ENCODE measurements around the gene DAPK2. TPM values are rescaled to one million over a fixed set of nuclear protein-coding genes. Genes with fewer than 3 reads are reported as not detected.
A peak's percentile ranks its signal among the peaks of the same experiment; 100 is the strongest.

The DAPK2 gene
- total and polyA plus RNA-seq, 2 of the 13 experiments (the other 11 are each of a cell fraction or from before 2014, with no cell fraction given), result 0.33 to 0.63 TPM

GRCh38 chr15:63870487-63871209 lies 175.6 kb downstream of the DAPK2 start (continued):
- TF ChIP-seq PRDM10 (CRISPR knock-in tag; IDR thresholded peaks at IDR 0.05; ENCODE audit: low read depth) (peak; percentile 68; the same call in 1 of the 2 replicates), TCF7L2 (IDR thresholded peaks at IDR 0.05; ENCODE audit: low read depth, low read length) (no peak), NCOA1 (CRISPR knock-in tag; IDR thresholded peaks at IDR 0.05) (no peak), GATAD2A (CRISPR knock-in tag; IDR thresholded peaks at IDR 0.05) (peak; percentile 42; the same call in 1 of the 2 replicates), SALL1 (CRISPR knock-in tag; IDR thresholded peaks at IDR 0.05) (peak; percentile 97), ELF3 (CRISPR knock-in tag; IDR thresholded peaks at IDR 0.05) (peak; percentile 79), SP140L (CRISPR knock-in tag; IDR thresholded peaks at IDR 0.05; ENCODE audit: borderline replicate concordance) (peak; percentile 83; the same call in 1 of the 2 replicates), ZNF33A (CRISPR knock-in tag; IDR thresholded peaks at IDR 0.05; ENCODE audit: borderline replicate concordance) (peak; percentile 85; the same call in 1 of the 2 replicates), TFE3 (CRISPR knock-in tag; IDR thresholded peaks at IDR 0.05) (peak; percentile 89), ZFP41 (CRISPR knock-in tag; IDR thresholded peaks at IDR 0.05; ENCODE audit: borderline replicate concordance) (no peak), CAMTA2 (CRISPR knock-in tag; IDR thresholded peaks at IDR 0.05; ENCODE audit: borderline replicate concordance) (0 out of 2 replicates have a peak, but pooled peaks have one; percentile 45), SIN3A (IDR thresholded peaks at IDR 0.05; ENCODE audit: borderline replicate concordance, low read depth, low read length) (peak; percentile 97), TGIF2 (CRISPR knock-in tag; IDR thresholded peaks at IDR 0.05) (peak; percentile 93), WIZ (CRISPR knock-in tag; IDR thresholded peaks at IDR 0.05) (peak; percentile 93), KDM4B (CRISPR knock-in tag; IDR thresholded peaks at IDR 0.05) (peak; percentile 89; the same call in 1 of the 2 replicates), ZNF563 (CRISPR knock-in tag; IDR thresholded peaks at IDR 0.05) (peak; percentile 59; the same call in 1 of the 2 replicates), ZSCAN20 (CRISPR knock-in tag; IDR thresholded peaks at IDR 0.05; ENCODE audit: borderline replicate concordance) (0 out of 2 replicates have a peak, but pooled peaks have one; percentile 54), ZFP36L1 (CRISPR knock-in tag; IDR thresholded peaks at IDR 0.05) (peak; percentile 93), CERS6 (CRISPR knock-in tag; IDR thresholded peaks at IDR 0.05) (peak; percentile 85; the same call in 1 of the 2 replicates), SIX4 (CRISPR knock-in tag; IDR thresholded peaks at IDR 0.05) (peak; percentile 76; the same call in 1 of the 2 replicates), ZNF414 (CRISPR knock-in tag; IDR thresholded peaks at IDR 0.05) (peak; percentile 31; the same call in 1 of the 2 replicates), ZNF160 (CRISPR knock-in tag; IDR thresholded peaks at IDR 0.05) (peak; percentile 80; the same call in 1 of the 2 replicates), IRF2 (CRISPR knock-in tag; IDR thresholded peaks at IDR 0.05) (peak; percentile 66)

All from HepG2 (cell line).